ENCODE results near the gene SETD3.

SETD3 gene

GRCh38 chr14:99461411-99462085, 19.1 kb downstream of the SETD3 start:
- Histone ChIP-seq H3K9me3 (ENCODE audit: control insufficient read depth, low read length) (no peaks in the 10 kb centered on the region), H3K9ac (ENCODE audit: low read length) (no peak overlapping the region), H3K27me3 (ENCODE audit: control insufficient read depth, insufficient read depth, low read length) (no peaks in the 10 kb centered on the region), H3K4me3 (ENCODE audit: low read length) (no peak overlapping the region), H3K36me3 (ENCODE audit: control insufficient read depth, insufficient read depth, low read length) (peaks cover 4% of the 10 kb centered on the region), H3K4me1 (ENCODE audit: control insufficient read depth, insufficient read depth, low read length) (no peaks in the 10 kb centered on the region)

DNA sequence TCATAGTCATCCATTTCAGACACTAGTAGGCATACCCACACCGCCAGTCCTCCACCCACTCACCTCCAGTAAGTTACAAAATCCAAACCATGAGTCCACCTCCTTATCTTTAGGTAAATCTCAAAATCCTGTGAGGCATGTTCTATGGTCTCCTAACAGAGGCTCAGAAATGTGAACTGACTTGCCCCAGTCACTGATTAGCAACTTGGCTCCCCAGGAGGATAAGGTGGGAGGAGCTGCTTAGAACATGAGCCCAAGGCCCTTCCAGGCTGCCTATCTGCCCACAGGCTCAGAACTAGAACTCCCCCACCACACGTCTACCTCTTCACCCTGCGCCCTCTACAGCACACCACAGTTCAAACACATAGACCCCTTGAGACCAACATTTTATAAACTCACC, 19.9 kb downstream of the SETD3 start:
- Histone ChIP-seq H3K9me3 (ENCODE audit: control insufficient read depth, low read length) (no peaks in the 10 kb centered on the region), H3K4me1 (ENCODE audit: control insufficient read depth, insufficient read depth, low read length) (no peaks in the 10 kb centered on the region), H3K9ac (ENCODE audit: low read length) (no peak overlapping the region), H3K36me3 (ENCODE audit: control insufficient read depth, insufficient read depth, low read length) (peaks cover 4% of the 10 kb centered on the region), H3K27me3 (ENCODE audit: control insufficient read depth, insufficient read depth, low read length) (no peaks in the 10 kb centered on the region), H3K4me3 (ENCODE audit: low read length) (no peak overlapping the region)

DNA sequence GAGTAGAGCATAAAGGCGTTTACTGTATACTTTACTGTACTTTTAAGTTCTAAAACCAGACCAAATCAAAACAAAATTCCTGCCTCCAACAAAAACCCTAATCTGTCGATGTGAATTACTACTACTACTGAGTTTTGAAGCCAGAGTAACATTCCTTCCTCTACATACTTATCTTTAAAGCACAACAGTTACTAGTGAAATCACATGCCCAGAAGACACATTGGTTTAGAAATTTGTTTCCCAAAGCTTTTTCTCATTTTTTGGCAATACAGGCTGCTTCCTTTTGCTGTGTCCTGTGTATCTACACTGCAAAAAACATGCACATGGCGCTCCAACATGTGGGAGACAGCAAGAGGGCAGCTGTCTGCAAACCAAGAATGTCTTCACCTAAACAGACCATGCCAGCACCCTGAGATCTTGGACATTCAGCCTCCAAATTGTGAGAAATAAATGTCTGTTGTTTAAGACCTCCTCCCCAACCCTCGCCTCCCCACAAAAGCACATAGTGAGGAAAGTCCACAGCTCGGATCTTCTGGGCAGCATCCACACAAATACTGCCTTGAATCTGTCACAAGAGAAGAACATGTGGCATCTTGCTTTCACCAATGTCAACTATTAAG, 21.1 kb downstream of the SETD3 start:
- peaks cover 4% of the 10 kb centered on the region for H3K36me3 ChIP-seq (ENCODE audit: control insufficient read depth, insufficient read depth, low read length)
- H3K4me1 ChIP-seq (ENCODE audit: control insufficient read depth, insufficient read depth, low read length): no peaks in the 10 kb centered on the region
- no peak overlapping the region for H3K9ac ChIP-seq (ENCODE audit: low read length)
- H3K27me3 ChIP-seq (ENCODE audit: control insufficient read depth, insufficient read depth, low read length): no peaks in the 10 kb centered on the region
- H3K4me3 ChIP-seq (ENCODE audit: low read length): no peak overlapping the region
- no peaks in the 10 kb centered on the region for H3K9me3 ChIP-seq (ENCODE audit: control insufficient read depth, low read length)

DNA sequence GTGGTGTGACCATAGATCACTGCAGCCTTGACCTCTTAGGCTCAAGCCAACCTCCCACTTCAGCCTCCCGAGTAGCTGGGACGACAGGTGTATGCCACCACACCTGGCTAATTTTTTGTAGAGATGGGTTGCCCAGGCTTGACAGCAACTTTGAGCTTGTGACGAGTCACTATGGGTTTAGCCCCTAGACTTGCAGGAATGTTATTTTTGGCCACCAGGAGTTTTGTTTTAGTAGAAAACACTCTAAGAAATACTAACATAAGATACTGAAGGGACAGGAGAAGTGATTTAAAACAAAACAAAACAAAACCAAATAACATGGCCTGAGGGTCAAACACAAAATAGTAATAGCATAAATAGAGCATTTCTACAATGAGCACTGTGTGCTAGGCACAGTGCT, 26.4 kb downstream of the SETD3 start:
- Histone ChIP-seq H3K4me1 (ENCODE audit: control insufficient read depth, insufficient read depth, low read length) (no peaks in the 10 kb centered on the region), H3K9ac (ENCODE audit: low read length) (no peak overlapping the region), H3K9me3 (ENCODE audit: control insufficient read depth, low read length) (no peaks in the 10 kb centered on the region), H3K36me3 (ENCODE audit: control insufficient read depth, insufficient read depth, low read length) (peaks cover 4% of the 10 kb centered on the region), H3K4me3 (ENCODE audit: low read length) (no peak overlapping the region), H3K27me3 (ENCODE audit: control insufficient read depth, insufficient read depth, low read length) (no peaks in the 10 kb centered on the region)

- Histone ChIP-seq H3K4me3 (ENCODE audit: low read length) (no peak overlapping the region), H3K36me3 (ENCODE audit: control insufficient read depth, insufficient read depth, low read length) (peaks cover 4% of the 10 kb centered on the region), H3K27me3 (ENCODE audit: control insufficient read depth, insufficient read depth, low read length) (no peaks in the 10 kb centered on the region), H3K9ac (ENCODE audit: low read length) (no peak overlapping the region), H3K4me1 (ENCODE audit: control insufficient read depth, insufficient read depth, low read length) (no peaks in the 10 kb centered on the region), H3K9me3 (ENCODE audit: control insufficient read depth, low read length) (no peaks in the 10 kb centered on the region)
Measured at GRCh38 chr14:99452968-99453367, 27.7 kb downstream of the SETD3 start.

- peaks cover 6% of the 10 kb centered on the region for H3K4me1 ChIP-seq (ENCODE audit: control insufficient read depth, insufficient read depth, low read length)
- H3K9me3 ChIP-seq (ENCODE audit: control insufficient read depth, low read length): no peaks in the 10 kb centered on the region
- no peak overlapping the region for H3K4me3 ChIP-seq (ENCODE audit: low read length)
- no peak overlapping the region for H3K9ac ChIP-seq (ENCODE audit: low read length)
- no peaks in the 10 kb centered on the region for H3K27me3 ChIP-seq (ENCODE audit: control insufficient read depth, insufficient read depth, low read length)
- no peaks in the 10 kb centered on the region for H3K36me3 ChIP-seq (ENCODE audit: control insufficient read depth, insufficient read depth, low read length)
Measured at GRCh38 chr14:99451234-99451633, 29.4 kb downstream of the SETD3 start.

GRCh38 chr14:99450266-99450665, 30.4 kb downstream of the SETD3 start:
- H3K9me3 ChIP-seq (ENCODE audit: control insufficient read depth, low read length): no peaks in the 10 kb centered on the region
- no peak overlapping the region for H3K9ac ChIP-seq (ENCODE audit: low read length)
- H3K27me3 ChIP-seq (ENCODE audit: control insufficient read depth, insufficient read depth, low read length): no peaks in the 10 kb centered on the region
- H3K4me3 ChIP-seq (ENCODE audit: low read length): no peak overlapping the region
- peaks cover 6% of the 10 kb centered on the region for H3K4me1 ChIP-seq (ENCODE audit: control insufficient read depth, insufficient read depth, low read length)
- H3K36me3 ChIP-seq (ENCODE audit: control insufficient read depth, insufficient read depth, low read length): no peaks in the 10 kb centered on the region

DNA sequence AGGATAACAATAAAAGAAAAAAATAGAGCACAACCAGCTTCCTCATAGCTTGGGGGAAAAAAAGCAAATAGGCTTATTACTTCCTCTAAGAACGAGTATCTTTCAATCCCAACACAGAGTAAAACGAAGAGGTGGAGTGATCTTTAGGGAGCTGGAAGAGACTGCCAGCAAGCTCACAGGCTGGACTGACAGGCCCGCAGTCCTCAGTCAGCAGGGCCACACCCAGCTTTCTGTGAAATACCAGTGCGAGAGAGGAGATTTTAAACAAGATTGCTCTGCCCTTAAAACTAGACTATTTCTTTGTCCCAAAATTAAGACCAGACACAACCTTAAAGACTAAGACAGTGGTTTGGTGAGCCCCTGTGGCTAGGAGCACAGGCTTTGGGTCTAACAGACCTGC, 32.9 kb downstream of the SETD3 start:
- Histone ChIP-seq H3K9me3 (ENCODE audit: control insufficient read depth, low read length) (no peaks in the 10 kb centered on the region), H3K4me3 (ENCODE audit: low read length) (no peak overlapping the region), H3K36me3 (ENCODE audit: control insufficient read depth, insufficient read depth, low read length) (no peaks in the 10 kb centered on the region), H3K9ac (ENCODE audit: low read length) (no peak overlapping the region), H3K27me3 (ENCODE audit: control insufficient read depth, insufficient read depth, low read length) (no peaks in the 10 kb centered on the region), H3K4me1 (ENCODE audit: control insufficient read depth, insufficient read depth, low read length) (peaks cover 6% of the 10 kb centered on the region)

GRCh38 chr14:99445931-99446330, 34.7 kb downstream of the SETD3 start:
- Histone ChIP-seq H3K27me3 (ENCODE audit: control insufficient read depth, insufficient read depth, low read length) (no peaks in the 10 kb centered on the region), H3K9ac (ENCODE audit: low read length) (no peak overlapping the region), H3K4me3 (ENCODE audit: low read length) (no peak overlapping the region), H3K36me3 (ENCODE audit: control insufficient read depth, insufficient read depth, low read length) (no peaks in the 10 kb centered on the region), H3K4me1 (ENCODE audit: control insufficient read depth, insufficient read depth, low read length) (peaks cover 6% of the 10 kb centered on the region), H3K9me3 (ENCODE audit: control insufficient read depth, low read length) (no peaks in the 10 kb centered on the region)

DNA sequence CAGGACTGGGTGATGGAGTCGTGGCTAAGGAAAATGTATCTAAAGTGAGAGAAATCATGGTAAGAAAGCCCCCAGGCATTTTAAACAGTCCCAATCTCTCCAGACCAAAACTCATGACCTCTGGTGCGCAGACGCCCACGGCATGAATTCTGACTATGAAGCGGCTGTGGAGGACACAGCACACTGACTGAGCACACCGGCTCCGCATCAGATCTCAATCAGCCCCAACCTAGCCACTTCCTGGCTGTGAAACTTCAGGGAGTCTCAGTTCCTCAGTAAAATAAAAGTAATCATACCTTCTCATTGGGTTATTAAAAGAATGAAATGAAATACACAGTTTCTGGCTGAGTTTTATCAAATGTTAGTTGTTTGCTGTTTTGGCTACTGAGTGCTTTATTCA, 38.7 kb downstream of the SETD3 start:
- Histone ChIP-seq H3K36me3 (ENCODE audit: control insufficient read depth, insufficient read depth, low read length) (no peaks in the 10 kb centered on the region), H3K4me1 (ENCODE audit: control insufficient read depth, insufficient read depth, low read length) (no peaks in the 10 kb centered on the region), H3K4me3 (ENCODE audit: low read length) (no peak overlapping the region)

DNA sequence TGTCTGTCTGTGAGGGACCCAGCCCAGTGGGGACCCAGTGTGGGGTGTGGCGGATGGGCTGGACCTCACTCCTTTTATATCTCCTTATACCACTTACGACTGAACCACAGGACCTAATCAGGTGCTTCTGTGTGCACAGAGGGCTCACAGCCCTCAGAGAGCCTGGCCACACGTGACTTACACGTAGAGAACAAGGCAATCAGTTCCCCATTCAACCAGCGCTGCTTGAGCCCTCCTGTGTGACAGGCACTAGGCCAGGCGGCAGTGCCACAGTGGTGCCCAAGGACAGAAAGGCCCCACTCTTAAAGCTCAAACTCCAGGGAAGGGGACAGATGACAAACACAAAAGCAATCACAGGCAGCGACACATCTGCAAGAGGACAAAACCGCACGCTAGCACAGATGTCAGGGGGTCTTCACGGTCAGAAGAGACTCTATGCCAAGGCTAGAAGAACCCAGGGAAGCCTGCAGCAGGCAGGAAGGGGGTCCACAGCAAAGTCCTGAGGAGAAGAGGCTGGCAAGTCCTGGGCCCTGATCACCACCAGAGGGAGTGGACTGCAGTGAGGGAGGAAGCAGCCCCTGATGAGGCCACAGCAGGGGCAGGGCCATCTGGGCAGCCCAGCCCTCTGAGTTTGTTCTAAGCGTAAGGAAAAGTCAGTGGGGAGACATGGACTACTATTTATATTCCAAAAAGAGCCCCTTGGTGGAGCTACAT, 39.3 kb downstream of the SETD3 start:
- H3K9ac ChIP-seq (ENCODE audit: low read length): no peak overlapping the region
- H3K36me3 ChIP-seq (ENCODE audit: control insufficient read depth, insufficient read depth, low read length): no peaks in the 10 kb centered on the region

More for the DNA sequence above, 38.7 kb downstream of the SETD3 start:
- no peak overlapping the region for H3K9ac ChIP-seq (ENCODE audit: low read length)
- no peaks in the 10 kb centered on the region for H3K27me3 ChIP-seq (ENCODE audit: control insufficient read depth, insufficient read depth, low read length)
- H3K9me3 ChIP-seq (ENCODE audit: control insufficient read depth, low read length): no peaks in the 10 kb centered on the region

GRCh38 chr14:99440278-99440677, 40.4 kb downstream of the SETD3 start:
- no peak overlapping the region for H3K9ac ChIP-seq (ENCODE audit: low read length)
- H3K36me3 ChIP-seq (ENCODE audit: control insufficient read depth, insufficient read depth, low read length): no peaks in the 10 kb centered on the region
- no peaks in the 10 kb centered on the region for H3K4me1 ChIP-seq (ENCODE audit: control insufficient read depth, insufficient read depth, low read length)
- H3K27me3 ChIP-seq (ENCODE audit: control insufficient read depth, insufficient read depth, low read length): no peaks in the 10 kb centered on the region
- H3K9me3 ChIP-seq (ENCODE audit: control insufficient read depth, low read length): no peaks in the 10 kb centered on the region
- no peak overlapping the region for H3K4me3 ChIP-seq (ENCODE audit: low read length)

More for the DNA sequence above, 39.3 kb downstream of the SETD3 start:
- Histone ChIP-seq H3K9me3 (ENCODE audit: control insufficient read depth, low read length) (no peaks in the 10 kb centered on the region), H3K4me3 (ENCODE audit: low read length) (no peak overlapping the region), H3K27me3 (ENCODE audit: control insufficient read depth, insufficient read depth, low read length) (no peaks in the 10 kb centered on the region), H3K4me1 (ENCODE audit: control insufficient read depth, insufficient read depth, low read length) (no peaks in the 10 kb centered on the region)
